ENCODE results near the gene LRRC14B.
"Not testable (repeated sequence)": the region's sequence is repeated elsewhere in the genome, so short reads cannot be mapped to it uniquely, and the experiment has no call there.

LRRC14B gene

DNA sequence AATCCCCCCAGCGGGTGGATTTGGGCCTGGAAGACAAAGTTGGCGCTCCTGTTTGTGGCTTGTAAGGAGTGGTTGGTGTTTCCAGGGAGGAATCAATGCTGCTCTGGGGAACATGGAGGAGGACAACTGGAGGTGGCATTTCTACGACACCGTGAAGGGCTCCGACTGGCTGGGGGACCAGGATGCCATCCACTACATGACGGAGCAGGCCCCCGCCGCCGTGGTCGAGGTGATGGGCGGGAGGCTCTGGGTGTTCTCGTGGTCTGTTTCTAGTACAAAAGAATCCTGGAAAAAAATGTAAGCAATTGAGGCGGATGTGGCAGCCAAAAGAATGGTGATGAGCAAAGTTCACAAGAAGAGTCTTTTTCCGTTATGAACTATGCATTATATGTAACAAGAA lies 34.0 kb downstream of the LRRC14B start (continued):
- TF ChIP-seq, protein P1, sequence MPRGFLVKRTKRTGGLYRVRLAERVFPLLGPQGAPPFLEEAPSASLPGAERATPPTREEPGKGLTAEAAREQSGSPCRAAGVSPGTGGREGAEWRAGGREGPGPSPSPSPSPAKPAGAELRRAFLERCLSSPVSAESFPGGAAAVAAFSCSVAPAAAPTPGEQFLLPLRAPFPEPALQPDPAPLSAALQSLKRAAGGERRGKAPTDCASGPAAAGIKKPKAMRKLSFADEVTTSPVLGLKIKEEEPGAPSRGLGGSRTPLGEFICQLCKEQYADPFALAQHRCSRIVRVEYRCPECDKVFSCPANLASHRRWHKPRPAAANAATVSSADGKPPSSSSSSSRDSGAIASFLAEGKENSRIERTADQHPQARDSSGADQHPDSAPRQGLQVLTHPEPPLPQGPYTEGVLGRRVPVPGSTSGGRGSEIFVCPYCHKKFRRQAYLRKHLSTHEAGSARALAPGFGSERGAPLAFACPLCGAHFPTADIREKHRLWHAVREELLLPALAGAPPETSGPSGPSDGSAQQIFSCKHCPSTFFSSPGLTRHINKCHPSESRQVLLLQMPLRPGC (tag by site-specific recombination; IDR thresholded peaks at IDR 0.05) = no peak

DNA sequence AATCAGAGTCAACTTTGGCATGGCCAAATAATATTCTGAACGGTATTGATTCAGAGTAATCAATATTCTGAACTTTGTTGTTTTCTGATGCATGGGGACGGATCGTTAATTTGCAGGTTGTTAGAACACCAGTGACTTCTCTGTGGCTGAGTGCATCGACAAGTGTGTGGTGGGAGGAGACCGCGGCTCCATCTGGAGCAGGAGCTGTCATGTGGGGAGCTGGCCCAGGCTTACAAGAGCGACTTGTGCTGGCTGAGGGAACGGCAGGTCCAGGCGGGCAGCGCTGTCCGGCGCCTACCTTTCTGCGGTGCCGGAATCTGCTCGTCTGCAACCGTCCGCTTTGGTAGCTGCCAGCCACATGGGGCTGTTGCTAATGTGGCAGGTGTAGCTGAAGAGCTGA lies 36.1 kb downstream of the LRRC14B start:
- H3K36me3 ChIP-seq (ENCODE audit: control insufficient read depth in 2 of 2, insufficient read depth in 1 of 2, low read length in 2 of 2) = peaks cover 33 to 84% of the 10 kb centered on the region in 2 experiments
- H3K27ac ChIP-seq (ENCODE audit: extremely low read depth, low read depth, low read length); H3K4me1 ChIP-seq (ENCODE audit: control insufficient read depth, insufficient read depth, low read length); H3K4me3 ChIP-seq (ENCODE audit: low read depth, low read length); H3K9me3 ChIP-seq (ENCODE audit: control insufficient read depth, insufficient read depth, low read depth, low read length); POLR2A ChIA-PET: not testable (repeated sequence)
- CTCF ChIA-PET = interaction anchor here (0.7 kb wide), 1 partner anchor 39 kb away, joined by 4 read pairs; no protein-coding TSS in a partner anchor

DNA sequence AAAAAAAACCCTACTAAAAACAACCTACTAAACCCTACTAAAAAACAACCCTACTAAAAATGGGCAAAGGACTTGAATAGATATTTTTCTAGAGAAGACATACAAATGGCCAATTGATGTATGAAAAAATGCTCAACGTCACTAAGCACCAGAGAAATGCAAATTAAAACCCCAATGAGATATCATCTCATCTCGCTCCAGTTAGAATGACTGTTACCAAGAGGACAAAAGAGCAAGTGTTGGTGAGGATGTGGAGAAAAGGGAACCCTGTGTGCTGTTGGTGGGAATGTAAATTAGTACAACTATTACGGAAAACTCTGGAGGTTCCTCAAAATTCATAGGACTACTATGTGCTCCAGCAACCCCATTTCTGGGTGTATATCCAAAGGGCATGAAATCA lies 37.6 kb downstream of the LRRC14B start:
- Histone ChIP-seq H3K27ac (ENCODE audit: extremely low read depth, low read depth, low read length) (no peak overlapping the region), H3K4me3 (ENCODE audit: low read depth, low read length) (no peak overlapping the region), H3K36me3 (ENCODE audit: control insufficient read depth in 2 of 2, insufficient read depth in 1 of 2, low read length in 2 of 2) (peaks cover 39 to 89% of the 10 kb centered on the region in 2 experiments), H3K4me1 (ENCODE audit: control insufficient read depth, insufficient read depth, low read length) (no peaks in the 10 kb centered on the region), H3K9me3 (ENCODE audit: control insufficient read depth, insufficient read depth, low read depth, low read length) (no peaks in the 10 kb centered on the region)
- TF ChIP-seq ZSCAN30 (tag by site-specific recombination; IDR thresholded peaks at IDR 0.05) (no peak), HOXD13 (CRISPR knock-in tag; IDR thresholded peaks at IDR 0.05; ENCODE audit: borderline replicate concordance) (no peak), RBAK (tag by site-specific recombination; IDR thresholded peaks at IDR 0.05) (no peak), KLF16 (tag by site-specific recombination; IDR thresholded peaks at IDR 0.05) (no peak), ZNF670 (tag by site-specific recombination; IDR thresholded peaks at IDR 0.05; ENCODE audit: low read depth) (no peak), ZNF514 (tag by site-specific recombination; IDR thresholded peaks at IDR 0.05) (no peak), ZNF623 (tag by site-specific recombination; IDR thresholded peaks at IDR 0.05) (no peak)
- TF ChIP-seq, protein P2, sequence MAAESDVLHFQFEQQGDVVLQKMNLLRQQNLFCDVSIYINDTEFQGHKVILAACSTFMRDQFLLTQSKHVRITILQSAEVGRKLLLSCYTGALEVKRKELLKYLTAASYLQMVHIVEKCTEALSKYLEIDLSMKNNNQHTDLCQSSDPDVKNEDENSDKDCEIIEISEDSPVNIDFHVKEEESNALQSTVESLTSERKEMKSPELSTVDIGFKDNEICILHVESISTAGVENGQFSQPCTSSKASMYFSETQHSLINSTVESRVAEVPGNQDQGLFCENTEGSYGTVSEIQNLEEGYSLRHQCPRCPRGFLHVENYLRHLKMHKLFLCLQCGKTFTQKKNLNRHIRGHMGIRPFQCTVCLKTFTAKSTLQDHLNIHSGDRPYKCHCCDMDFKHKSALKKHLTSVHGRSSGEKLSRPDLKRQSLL (tag by site-specific recombination; IDR thresholded peaks at IDR 0.05) = no peak
- TF ChIP-seq, protein P3, sequence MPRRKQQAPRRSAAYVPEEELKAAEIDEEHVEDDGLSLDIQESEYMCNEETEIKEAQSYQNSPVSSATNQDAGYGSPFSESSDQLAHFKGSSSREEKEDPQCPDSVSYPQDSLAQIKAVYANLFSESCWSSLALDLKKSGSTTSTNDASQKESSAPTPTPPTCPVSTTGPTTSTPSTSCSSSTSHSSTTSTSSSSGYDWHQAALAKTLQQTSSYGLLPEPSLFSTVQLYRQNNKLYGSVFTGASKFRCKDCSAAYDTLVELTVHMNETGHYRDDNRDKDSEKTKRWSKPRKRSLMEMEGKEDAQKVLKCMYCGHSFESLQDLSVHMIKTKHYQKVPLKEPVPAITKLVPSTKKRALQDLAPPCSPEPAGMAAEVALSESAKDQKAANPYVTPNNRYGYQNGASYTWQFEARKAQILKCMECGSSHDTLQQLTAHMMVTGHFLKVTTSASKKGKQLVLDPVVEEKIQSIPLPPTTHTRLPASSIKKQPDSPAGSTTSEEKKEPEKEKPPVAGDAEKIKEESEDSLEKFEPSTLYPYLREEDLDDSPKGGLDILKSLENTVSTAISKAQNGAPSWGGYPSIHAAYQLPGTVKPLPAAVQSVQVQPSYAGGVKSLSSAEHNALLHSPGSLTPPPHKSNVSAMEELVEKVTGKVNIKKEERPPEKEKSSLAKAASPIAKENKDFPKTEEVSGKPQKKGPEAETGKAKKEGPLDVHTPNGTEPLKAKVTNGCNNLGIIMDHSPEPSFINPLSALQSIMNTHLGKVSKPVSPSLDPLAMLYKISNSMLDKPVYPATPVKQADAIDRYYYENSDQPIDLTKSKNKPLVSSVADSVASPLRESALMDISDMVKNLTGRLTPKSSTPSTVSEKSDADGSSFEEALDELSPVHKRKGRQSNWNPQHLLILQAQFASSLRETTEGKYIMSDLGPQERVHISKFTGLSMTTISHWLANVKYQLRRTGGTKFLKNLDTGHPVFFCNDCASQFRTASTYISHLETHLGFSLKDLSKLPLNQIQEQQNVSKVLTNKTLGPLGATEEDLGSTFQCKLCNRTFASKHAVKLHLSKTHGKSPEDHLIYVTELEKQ (tag by site-specific recombination; IDR thresholded peaks at IDR 0.05; ENCODE audit: borderline replicate concordance) = no peak
- CTCF ChIA-PET = no interaction called here
- POLR2A ChIA-PET = no interaction called here

DNA sequence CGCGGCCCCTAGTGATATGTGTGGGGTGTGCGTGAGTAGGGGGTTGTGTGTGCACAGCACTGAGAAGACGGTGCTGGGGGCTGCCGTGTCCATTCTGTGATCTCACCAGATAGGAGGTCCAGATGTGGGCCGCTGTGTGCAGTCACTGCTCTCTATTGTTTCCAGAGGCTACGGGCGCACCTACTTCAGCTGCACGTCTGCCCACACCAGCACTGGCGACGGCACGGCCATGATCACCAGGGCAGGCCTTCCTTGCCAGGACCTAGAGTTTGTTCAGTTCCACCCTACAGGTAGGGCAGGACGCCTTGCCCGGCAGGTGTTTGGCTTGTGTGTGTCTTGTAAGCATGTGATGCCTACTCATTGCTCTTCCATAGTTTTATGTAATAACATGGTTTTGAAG lies 39.4 kb downstream of the LRRC14B start:
- H3K9me3 ChIP-seq (ENCODE audit: control insufficient read depth, insufficient read depth, low read depth, low read length) = no peaks in the 10 kb centered on the region
- no peak overlapping the region for H3K27ac ChIP-seq (ENCODE audit: extremely low read depth, low read depth, low read length)
- H3K4me1 ChIP-seq (ENCODE audit: control insufficient read depth, insufficient read depth, low read length) = no peaks in the 10 kb centered on the region
- H3K4me3 ChIP-seq (ENCODE audit: low read depth, low read length) = no peak overlapping the region
- ChIA-PET POLR2A (no interaction called here), CTCF (no interaction called here)
- TF ChIP-seq ZNF660 (tag by site-specific recombination; IDR thresholded peaks at IDR 0.05) (no peak), ZNF16 (tag by site-specific recombination; IDR thresholded peaks at IDR 0.05; ENCODE audit: low read depth) (no peak)
- TF ChIP-seq, protein P4, sequence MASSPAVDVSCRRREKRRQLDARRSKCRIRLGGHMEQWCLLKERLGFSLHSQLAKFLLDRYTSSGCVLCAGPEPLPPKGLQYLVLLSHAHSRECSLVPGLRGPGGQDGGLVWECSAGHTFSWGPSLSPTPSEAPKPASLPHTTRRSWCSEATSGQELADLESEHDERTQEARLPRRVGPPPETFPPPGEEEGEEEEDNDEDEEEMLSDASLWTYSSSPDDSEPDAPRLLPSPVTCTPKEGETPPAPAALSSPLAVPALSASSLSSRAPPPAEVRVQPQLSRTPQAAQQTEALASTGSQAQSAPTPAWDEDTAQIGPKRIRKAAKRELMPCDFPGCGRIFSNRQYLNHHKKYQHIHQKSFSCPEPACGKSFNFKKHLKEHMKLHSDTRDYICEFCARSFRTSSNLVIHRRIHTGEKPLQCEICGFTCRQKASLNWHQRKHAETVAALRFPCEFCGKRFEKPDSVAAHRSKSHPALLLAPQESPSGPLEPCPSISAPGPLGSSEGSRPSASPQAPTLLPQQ (tag by site-specific recombination; IDR thresholded peaks at IDR 0.05) = no peak
- TF ChIP-seq, protein P5, sequence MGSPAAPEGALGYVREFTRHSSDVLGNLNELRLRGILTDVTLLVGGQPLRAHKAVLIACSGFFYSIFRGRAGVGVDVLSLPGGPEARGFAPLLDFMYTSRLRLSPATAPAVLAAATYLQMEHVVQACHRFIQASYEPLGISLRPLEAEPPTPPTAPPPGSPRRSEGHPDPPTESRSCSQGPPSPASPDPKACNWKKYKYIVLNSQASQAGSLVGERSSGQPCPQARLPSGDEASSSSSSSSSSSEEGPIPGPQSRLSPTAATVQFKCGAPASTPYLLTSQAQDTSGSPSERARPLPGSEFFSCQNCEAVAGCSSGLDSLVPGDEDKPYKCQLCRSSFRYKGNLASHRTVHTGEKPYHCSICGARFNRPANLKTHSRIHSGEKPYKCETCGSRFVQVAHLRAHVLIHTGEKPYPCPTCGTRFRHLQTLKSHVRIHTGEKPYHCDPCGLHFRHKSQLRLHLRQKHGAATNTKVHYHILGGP (tag by site-specific recombination; IDR thresholded peaks at IDR 0.05) = no peak
- H3K36me3 ChIP-seq (ENCODE audit: control insufficient read depth in 2 of 2, insufficient read depth in 1 of 2, low read length in 2 of 2) = peaks cover 44 to 86% of the 10 kb centered on the region in 2 experiments
